HEK293T (cell line): ENCODE data around the gene ING5.

ENCODE experiments used
- BHLHE40 ChIP-seq: fragments of 450-650 bp; IDR thresholded peaks from 2 replicates; pipeline ENCODE4 v1.6.1; 2016; ENCODE audit warnings: mild to moderate bottlenecking, moderate library complexity, borderline replicate concordance
- ELF4 ChIP-seq: fragments of 450-650 bp; IDR thresholded peaks from 2 replicates; pipeline ENCODE4 v1.6.1; 2017; ENCODE audit warnings: antibody characterized with exemption
- FOXM1 ChIP-seq: fragments of 450-650 bp; IDR thresholded peaks from 2 replicates; pipeline ENCODE4 v1.6.1; 2017; ENCODE audit warnings: mild to moderate bottlenecking, borderline replicate concordance
- HDGF ChIP-seq: fragments of 450-650 bp; IDR thresholded peaks from 2 replicates; pipeline ENCODE4 v1.6.1; 2017; ENCODE audit warnings: antibody characterized with exemption, borderline replicate concordance
- NFRKB ChIP-seq: fragments of 450-650 bp; IDR thresholded peaks from 2 replicates; pipeline ENCODE4 v1.6.1; 2016; ENCODE audit warnings: mild to moderate bottlenecking, moderate library complexity
- SP1 ChIP-seq: fragments of 450-650 bp; IDR thresholded peaks from 2 replicates; pipeline ENCODE4 v1.6.1; 2017
- ZNF384 ChIP-seq: fragments of 450-650 bp; IDR thresholded peaks from 2 replicates; pipeline ENCODE4 v1.6.1; 2016

GRCh38 chr2:241777170-241777685 lies 75.4 kb downstream of the ING5 start:
- TF ChIP-seq SP1 = no peak
- TF ChIP-seq NFRKB = no peak
- TF ChIP-seq FOXM1 = no peak
- TF ChIP-seq HDGF = no peak
- no peak for TF ChIP-seq ZNF384
- no peak for TF ChIP-seq ELF4
- no peak for TF ChIP-seq BHLHE40
